GM18498 (cell line): ENCODE results near the gene PLD6.

ENCODE experiments used
- ATAC-seq: cut with Tn5 transposase; IDR thresholded peaks from one replicate; pipeline ENCODE4 v1.9.1; 2021; ENCODE audit warnings: mild to moderate bottlenecking, moderate library complexity; ENCODE audit not compliant: unreplicated experiment

The PLD6 gene

GRCh38 chr17:17227608-17228520 is 21.7 kb upstream of the PLD6 start:
- ATAC-seq = no peak

GRCh38 chr17:17226451-17227265 is 20.5 kb upstream of the PLD6 start:
- ATAC-seq = no peak

GRCh38 chr17:17225901-17226300 is 19.8 kb upstream of the PLD6 start:
- ATAC-seq = no peak

GRCh38 chr17:17224137-17224536 is 18.0 kb upstream of the PLD6 start:
- ATAC-seq = no peak

DNA sequence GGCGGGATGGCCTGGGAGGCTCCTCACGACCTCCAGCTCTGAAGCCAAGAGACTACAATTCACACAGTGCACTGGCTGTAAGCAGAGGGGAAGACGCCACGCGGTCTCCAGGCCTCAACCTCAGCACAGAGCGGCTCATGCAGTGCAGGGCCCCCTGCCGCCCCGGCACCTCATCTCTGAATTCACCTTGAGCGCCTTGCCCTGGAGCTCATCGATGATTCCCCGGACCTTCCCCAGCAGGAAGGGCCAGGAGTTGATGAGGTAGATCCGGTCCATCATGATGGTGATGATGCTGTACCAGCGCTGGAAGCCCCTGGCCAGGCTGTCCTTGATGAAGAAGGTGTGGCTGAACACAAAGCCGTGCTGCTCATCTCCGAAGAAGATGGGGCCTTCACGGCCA is 17.6 kb upstream of the PLD6 start:
- ATAC-seq = no peak

- no peak for ATAC-seq
Observed at GRCh38 chr17:17221329-17221728, 15.2 kb upstream of the PLD6 start.

DNA sequence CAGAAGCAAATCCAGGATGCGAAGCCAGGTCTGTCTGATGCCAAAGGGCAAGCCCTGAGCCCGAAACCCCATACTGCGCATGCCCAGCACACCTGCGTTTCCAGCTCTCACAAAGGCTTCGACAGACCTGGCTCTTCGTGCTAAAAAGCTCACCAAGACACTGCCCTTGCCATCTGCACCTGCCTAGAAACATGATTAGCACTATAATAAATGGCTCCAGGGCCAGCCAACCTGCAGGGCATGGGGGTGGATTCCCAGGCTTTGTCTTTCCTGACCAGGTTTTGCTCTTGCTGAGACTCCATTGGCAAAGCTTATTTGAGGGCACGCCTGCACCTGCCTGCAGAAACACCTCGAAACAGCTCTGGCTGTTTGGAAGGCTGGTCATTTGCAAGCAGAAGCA is 14.4 kb upstream of the PLD6 start:
- ATAC-seq = no peak

DNA sequence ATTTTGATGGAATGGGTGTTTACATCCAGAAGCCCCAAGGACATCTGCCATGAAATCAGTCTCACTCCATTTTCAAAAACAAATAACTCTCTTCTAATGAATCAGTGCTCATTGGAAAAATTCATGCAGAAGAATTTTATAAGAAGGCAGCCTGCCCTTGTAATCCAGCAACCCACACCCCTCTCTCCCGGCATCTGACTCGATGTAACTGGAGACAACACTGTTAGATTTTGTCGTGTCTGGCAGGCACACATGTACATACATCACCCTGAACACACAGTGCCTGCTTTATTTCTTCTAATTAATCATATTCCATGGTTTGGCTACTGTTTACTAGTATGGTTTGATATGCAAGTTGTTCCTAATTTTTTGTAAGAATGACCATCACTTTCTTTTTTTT is 11.9 kb upstream of the PLD6 start:
- no peak for ATAC-seq

- ATAC-seq = no peak
Observed at GRCh38 chr17:17216776-17217175, 10.6 kb upstream of the PLD6 start.

DNA sequence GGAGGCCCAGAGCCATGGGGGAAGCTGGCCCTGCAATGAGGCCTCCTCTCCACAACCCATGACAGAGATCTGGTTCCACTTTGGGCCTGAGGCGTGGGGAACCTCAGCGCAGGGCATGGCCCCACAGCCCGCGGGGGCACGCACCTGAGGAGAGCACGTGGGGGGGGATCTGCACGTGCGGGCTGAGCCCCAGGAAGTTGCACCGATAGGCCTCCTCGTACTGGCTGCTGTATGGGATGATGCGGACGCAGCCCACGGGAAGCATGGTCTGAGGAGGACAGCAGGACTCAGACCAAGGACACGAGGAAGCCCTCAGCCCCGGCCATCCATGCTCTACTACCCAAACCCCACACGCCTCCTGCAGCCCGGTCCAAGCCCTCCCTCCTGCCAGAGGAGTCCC is 10.1 kb upstream of the PLD6 start:
- ATAC-seq = no peak

DNA sequence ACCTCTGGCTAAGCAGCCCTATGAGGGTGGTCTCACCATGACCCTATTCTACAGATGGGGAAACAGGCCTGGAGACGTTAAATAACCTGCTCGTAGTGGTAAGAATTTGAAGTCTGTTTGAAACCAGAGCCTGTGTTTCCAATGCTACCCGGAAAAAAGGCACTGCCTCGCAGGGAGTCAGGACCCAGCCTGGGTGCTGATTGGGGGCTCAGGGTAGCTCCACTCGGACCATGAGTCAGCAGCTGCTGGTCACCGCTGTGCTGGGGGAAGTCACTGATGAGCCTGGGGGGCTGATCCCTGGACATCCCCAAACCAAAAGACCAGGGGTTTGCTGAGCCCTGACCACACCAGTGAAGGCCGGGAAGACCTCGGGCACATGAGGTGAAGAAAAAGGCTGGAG is 9.4 kb upstream of the PLD6 start:
- no peak for ATAC-seq

DNA sequence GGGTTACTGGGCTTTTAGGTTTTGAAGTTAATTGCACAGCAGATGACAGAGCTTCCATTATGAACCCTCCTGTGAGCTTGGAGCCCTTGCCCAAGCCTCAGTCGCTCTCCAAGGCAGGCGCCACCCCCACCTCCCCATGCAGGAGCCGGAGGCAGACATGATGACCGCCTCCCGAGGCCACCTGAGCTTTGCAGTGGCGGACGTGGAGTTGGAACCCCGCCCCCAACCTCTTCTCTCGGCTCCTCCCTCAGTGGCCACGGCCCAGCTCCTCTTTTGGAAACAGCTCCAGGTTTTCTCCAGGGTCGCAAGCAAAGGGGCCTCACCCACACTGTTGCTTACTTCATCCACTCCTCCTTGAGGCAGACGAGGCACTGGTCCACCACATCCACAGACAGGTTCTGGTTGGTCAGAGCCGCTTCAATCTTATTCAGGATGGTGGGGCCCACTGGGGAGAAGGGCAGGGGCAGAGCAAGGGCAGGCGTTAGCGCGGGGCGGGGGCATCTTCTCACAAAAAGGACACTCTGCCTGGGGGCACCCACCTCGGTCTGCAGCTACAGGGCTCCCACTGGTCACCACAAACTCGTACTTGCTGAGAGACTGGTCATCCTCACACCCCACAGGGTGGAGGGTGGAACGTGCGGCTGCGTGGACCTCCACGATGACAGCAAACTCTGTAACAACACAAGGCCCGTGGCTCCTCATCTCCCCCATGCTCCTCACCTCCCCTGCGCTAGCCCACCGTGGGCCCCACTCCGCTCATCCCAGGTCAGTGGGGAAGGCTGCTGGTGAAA is 8.7 kb upstream of the PLD6 start:
- no peak for ATAC-seq

GRCh38 chr17:17213775-17214174 is 7.6 kb upstream of the PLD6 start:
- ATAC-seq = no peak

DNA sequence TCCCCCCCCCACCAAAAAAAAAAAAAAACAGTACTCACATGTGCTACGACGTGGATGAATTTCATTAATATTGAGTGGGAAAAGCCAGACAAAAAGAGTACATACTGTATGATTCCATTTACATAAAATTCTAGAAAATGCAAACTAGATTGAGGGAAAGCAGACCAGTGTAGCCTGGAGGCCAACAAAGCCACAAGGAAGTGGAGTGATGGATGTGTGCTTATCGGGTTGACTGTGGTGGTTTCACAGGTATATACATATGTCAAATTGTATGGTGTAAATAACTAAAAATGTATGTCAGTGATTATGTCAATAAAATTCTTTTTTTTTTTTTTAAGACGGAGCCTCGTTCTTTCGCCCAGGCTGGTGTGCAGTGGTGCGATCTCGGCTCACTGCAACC is 1.9 kb upstream of the PLD6 start:
- no peak for ATAC-seq

DNA sequence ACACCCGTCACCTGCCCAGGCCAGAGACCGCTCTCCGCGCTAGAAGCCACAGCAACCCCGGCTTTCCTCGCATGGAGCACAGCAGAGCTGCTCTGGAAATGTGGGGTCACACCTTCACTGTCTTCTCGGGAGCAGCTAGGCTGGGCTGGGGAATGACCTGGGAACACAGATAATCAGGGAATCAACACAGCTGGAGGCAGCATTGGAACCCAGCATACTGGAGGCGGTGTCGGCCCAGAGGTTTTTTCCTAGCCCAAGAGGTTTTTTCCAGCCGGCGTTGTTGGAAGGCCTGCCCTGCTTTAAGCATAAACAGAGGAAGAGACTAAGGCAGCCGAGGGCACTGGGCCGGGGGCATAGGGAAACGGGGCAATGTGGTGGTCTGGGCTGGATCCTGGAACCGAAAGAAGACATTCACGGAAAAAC is 791 bp upstream of the PLD6 start:
- ATAC-seq = no peak

DNA sequence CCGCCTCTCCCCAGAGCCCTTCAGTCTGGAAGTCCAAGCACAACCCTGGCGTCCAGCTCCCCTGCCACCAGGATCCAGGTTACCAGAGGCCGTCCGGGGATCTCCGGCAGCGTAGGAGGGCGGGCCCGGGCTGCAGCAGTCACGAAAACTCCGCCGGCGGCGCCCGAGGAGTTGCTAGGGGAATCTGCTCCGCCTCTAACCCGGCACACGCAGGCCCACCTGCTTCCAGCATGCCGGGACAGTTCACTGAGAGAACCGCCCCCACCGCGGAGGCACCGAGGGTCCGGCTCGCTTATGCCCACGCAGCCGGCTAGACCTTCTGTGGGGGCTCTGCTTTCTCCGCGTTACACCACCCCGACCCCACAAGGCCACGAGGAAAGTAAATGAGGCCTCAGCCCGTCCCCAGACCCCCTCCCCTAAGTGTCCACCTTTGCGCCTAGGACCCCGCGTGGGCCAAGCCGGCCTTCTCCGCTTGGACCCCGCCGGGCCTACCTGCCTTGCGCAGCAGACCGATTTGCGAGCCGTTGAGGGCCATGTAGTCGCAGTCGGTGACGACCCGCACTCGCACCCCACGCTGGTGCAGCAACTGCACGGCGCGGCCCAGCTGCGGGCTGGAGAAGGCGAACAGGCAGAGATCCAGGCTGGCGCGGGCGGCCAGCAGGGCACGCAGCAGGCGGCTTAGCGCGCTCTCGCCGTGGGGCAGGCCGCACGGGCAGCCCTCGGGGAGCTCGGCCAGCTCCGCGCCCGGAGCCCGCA is 587 bp downstream of the PLD6 start:
- peak; percentile 41 for ATAC-seq

DNA sequence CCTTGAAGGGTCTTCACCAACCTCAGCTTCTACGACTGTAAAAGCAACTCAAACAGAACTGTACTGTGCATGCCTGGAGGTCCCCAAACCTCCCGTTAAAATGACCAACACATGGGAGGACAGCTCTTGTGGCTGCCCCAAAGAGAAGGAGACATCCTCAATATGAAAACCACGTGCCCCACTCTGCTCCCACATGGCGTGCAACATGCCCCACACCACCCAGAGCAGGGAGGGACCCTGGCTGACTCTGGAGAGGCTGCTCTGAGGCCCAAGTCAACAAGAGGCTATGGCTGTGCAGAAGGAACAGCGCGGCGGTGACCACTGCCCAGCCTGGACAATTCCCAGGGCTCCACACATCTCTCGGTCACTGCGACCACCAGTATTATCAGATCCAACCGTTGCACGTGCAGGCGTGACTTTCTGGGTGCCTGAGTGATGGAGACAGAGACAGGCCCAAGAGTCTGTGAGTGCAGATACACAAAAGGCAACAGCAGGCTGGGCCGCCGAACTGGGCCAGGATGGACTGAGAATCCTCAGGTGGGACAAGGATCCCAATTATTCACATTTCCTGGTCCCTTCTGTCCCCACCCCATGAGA is 1.4 kb downstream of the PLD6 start:
- ATAC-seq = no peak

GRCh38 chr17:17204041-17204591 is 2.0 kb downstream of the PLD6 start:
- no peak for ATAC-seq

GRCh38 chr17:17203173-17203730 is 2.9 kb downstream of the PLD6 start:
- ATAC-seq = no peak

DNA sequence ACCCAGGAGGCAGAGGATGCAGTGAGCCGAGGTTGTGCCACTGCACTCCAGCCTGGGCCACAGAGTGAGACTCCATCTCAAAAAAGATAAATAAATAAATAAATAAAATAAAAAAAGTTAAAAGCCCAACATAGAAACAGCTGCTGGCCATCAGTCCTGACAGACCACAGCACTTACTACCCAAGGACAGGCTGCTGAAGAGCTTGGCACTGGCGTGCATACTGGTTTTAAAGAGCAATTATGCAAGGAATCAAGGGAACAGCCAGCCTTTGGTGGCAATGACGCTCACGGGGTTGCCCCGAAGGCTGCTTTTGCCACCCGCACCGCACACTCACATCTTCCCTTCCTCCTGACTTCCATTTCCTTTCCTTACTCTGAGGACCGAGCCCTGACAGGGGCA is 4.2 kb downstream of the PLD6 start:
- ATAC-seq = no peak
